Fibroblast of the aortic adventitia (primary cell): ENCODE data around the gene MICU1. TPM values are rescaled to one million over a fixed set of nuclear protein-coding genes. Genes with fewer than 3 reads are reported as not detected.

Source experiments
- DNase-seq: peaks from one replicate; pipeline ENCODE4 v3.0.0-alpha.2; 2010; ENCODE audit warnings: low read depth
- H3K4me3 ChIP-seq: 2 replicates; pipeline ENCODE4 v1.5.1; 2011; ENCODE audit warnings: low read depth, mild to moderate bottlenecking, control low read depth, low read length, moderate library complexity
- CTCF ChIP-seq: IDR thresholded peaks from 2 replicates; pipeline ENCODE4 v1.5.1; 2011; ENCODE audit warnings: mild to moderate bottlenecking, low read length, control low read depth, inconsistent platforms; ENCODE audit not compliant: insufficient read depth
- total RNA-seq: library from RNA; depleted of rRNA; stranded (reverse); fragments of >200 nt; gene quantifications from 2 replicates; pipeline ENCODE4 v1.2.3, GENCODE V29; 2012; ENCODE audit warnings: low replicate concordance

MICU1 gene
- total RNA-seq, 1 donor, result 58.3 TPM

GRCh38 chr10:72610466-72610865 is 15.4 kb downstream of the MICU1 start:
- DNase-seq, result no peak
- TF ChIP-seq CTCF, result no peak
- H3K4me3 ChIP-seq, result no peak overlapping the region

- TF ChIP-seq CTCF, result no peak
- H3K4me3 ChIP-seq, result no peak overlapping the region
- DNase-seq, result no peak
These were observed 20.8 kb downstream of the MICU1 start for GRCh38 chr10:72605122-72605521.

GRCh38 chr10:72601144-72601543 is 24.7 kb downstream of the MICU1 start:
- no peak overlapping the region for H3K4me3 ChIP-seq
- no peak for DNase-seq
- no peak for TF ChIP-seq CTCF

GRCh38 chr10:72598769-72599701 is 26.8 kb downstream of the MICU1 start:
- H3K4me3 ChIP-seq, result no peak overlapping the region
- no peak for TF ChIP-seq CTCF
- DNase-seq, result peak; percentile 16

GRCh38 chr10:72597897-72598296 is 28.0 kb downstream of the MICU1 start:
- DNase-seq, result peak; percentile 17
- no peak for TF ChIP-seq CTCF
- H3K4me3 ChIP-seq, result no peak overlapping the region

- no peak overlapping the region for H3K4me3 ChIP-seq
- peak; percentile 3 for DNase-seq
- no peak for TF ChIP-seq CTCF
These were observed 30.4 kb downstream of the MICU1 start for GRCh38 chr10:72595436-72595835.
